Neutrophil (primary cell): ENCODE results near the gene PGK1.
A peak's percentile ranks its signal among the peaks of the same experiment; 100 is the strongest.

Experiments
- H3K27ac ChIP-seq: fragments of 200-600 bp; sonication (generic); 2 replicates; pipeline ENCODE4 v1.5.1; 2016; ENCODE audit warnings: mild to moderate bottlenecking, moderate library complexity
- H3K27me3 ChIP-seq: fragments of 200-600 bp; sonication (generic); 2 replicates; pipeline ENCODE4 v1.6.0; 2016; ENCODE audit warnings: mild to moderate bottlenecking
- H3K36me3 ChIP-seq: fragments of 200-600 bp; sonication (generic); 2 replicates; pipeline ENCODE4 v1.5.1; 2017
- H3K4me1 ChIP-seq, 2 experiments: fragments of 200-600 bp in 1 of 2; sonication (generic) in 1 of 2; 1 replicate in 1 of 2; 2 replicates in 1 of 2; pipeline versions ENCODE4 v1.5.1 to v1.6.1; 2013 to 2016; ENCODE audit warnings: low read depth in 1 of 2, low read length in 1 of 2, mild to moderate bottlenecking in 1 of 2, moderate library complexity in 1 of 2; ENCODE audit not compliant: control insufficient read depth in 1 of 2, insufficient read depth in 1 of 2
- H3K4me3 ChIP-seq, 2 experiments: fragments of 200-600 bp in 1 of 2; sonication (generic) in 1 of 2; 1 replicate in 1 of 2; 2 replicates in 1 of 2; pipeline ENCODE4 v1.5.1; 2013 to 2016; ENCODE audit warnings: low read depth in 1 of 2, low read length in 1 of 2, mild to moderate bottlenecking in 1 of 2, moderate library complexity in 1 of 2
- H3K9me3 ChIP-seq: fragments of 200-600 bp; sonication (generic); 2 replicates; pipeline ENCODE4 v1.5.1; 2016
- TF ChIP-seq, protein P1 (sequence below): fragments of 200-600 bp; sonication (generic); IDR thresholded peaks from 2 replicates; pipeline ENCODE4 v1.5.1; 2016; ENCODE audit warnings: antibody characterized with exemption

Gene PGK1

GRCh38 chrX:78098108-78098507, 5.9 kb upstream of the PGK1 start:
- H3K9me3 ChIP-seq: no peaks in the 10 kb centered on the region
- peaks cover 2 to 3% of the 10 kb centered on the region in 2 experiments for H3K4me1 ChIP-seq
- no peak overlapping the region for H3K27ac ChIP-seq
- no peaks in the 10 kb centered on the region for H3K36me3 ChIP-seq
- no peaks in the 10 kb centered on the region for H3K27me3 ChIP-seq
- TF ChIP-seq, protein P1, sequence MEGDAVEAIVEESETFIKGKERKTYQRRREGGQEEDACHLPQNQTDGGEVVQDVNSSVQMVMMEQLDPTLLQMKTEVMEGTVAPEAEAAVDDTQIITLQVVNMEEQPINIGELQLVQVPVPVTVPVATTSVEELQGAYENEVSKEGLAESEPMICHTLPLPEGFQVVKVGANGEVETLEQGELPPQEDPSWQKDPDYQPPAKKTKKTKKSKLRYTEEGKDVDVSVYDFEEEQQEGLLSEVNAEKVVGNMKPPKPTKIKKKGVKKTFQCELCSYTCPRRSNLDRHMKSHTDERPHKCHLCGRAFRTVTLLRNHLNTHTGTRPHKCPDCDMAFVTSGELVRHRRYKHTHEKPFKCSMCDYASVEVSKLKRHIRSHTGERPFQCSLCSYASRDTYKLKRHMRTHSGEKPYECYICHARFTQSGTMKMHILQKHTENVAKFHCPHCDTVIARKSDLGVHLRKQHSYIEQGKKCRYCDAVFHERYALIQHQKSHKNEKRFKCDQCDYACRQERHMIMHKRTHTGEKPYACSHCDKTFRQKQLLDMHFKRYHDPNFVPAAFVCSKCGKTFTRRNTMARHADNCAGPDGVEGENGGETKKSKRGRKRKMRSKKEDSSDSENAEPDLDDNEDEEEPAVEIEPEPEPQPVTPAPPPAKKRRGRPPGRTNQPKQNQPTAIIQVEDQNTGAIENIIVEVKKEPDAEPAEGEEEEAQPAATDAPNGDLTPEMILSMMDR: no peak
- H3K4me3 ChIP-seq: no peak overlapping the region

DNA sequence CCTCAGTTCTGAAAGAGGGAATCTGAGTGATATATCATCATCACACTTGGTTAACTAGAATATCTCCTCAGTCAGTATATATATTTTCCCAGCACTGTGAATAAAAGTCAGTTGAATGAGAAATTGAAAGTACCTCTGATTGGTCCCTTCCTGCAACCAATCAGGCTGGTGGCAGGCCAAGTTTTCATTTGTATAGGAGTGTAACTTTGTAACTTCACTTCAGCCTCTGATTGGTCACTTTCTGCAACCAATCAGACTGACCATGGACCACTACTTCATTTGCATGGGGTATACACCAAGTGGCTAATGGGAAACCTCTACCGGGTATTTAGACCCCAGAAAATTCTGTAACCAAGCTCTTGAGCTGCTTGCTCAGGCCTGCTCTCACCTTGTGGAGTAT, 2.0 kb upstream of the PGK1 start:
- Histone ChIP-seq H3K4me1 (peaks cover 25 to 27% of the 10 kb centered on the region in 2 experiments), H3K36me3 (no peaks in the 10 kb centered on the region), H3K9me3 (no peaks in the 10 kb centered on the region), H3K27me3 (no peaks in the 10 kb centered on the region), H3K27ac (peak overlapping the region; percentile 97), H3K4me3 (no peak overlapping the region)
- TF ChIP-seq, protein P1: no peak

DNA sequence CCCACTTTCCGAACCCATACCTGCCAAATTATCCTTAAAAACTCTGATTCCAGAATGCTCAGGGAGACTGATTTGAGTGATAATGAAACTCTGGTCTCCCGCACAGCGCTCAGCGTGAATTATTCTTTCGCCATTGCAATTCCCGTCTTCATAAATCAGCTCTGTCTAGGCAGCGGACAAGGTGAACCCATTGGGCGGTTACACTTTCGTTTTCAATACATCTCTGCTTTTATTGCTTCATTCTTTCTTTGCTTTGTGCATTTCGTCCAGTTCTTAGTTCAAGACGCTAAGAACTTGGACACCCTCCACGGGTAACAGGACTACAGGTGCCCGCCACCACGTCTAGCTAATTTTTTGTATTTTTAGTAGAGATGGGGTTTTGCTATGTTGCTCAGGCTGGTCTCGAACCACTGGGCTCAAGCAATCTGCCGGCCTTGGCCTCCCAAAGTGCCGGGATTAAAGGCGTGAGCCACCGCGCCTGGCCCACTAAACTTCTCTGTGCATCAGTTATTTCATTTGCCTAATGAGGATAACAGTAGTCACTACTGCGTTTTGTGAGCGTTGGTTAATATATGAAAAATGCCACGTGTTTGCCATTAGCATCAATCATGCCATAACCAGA, 936 bp upstream of the PGK1 start:
- Histone ChIP-seq H3K27me3 (no peaks in the 10 kb centered on the region), H3K27ac (peak overlapping the region; percentile 97), H3K9me3 (no peaks in the 10 kb centered on the region), H3K4me1 (peaks cover 35 to 38% of the 10 kb centered on the region in 2 experiments), H3K36me3 (no peaks in the 10 kb centered on the region), H3K4me3 (peak overlapping the region; percentile 74 to 98)
- TF ChIP-seq, protein P1: no peak

DNA sequence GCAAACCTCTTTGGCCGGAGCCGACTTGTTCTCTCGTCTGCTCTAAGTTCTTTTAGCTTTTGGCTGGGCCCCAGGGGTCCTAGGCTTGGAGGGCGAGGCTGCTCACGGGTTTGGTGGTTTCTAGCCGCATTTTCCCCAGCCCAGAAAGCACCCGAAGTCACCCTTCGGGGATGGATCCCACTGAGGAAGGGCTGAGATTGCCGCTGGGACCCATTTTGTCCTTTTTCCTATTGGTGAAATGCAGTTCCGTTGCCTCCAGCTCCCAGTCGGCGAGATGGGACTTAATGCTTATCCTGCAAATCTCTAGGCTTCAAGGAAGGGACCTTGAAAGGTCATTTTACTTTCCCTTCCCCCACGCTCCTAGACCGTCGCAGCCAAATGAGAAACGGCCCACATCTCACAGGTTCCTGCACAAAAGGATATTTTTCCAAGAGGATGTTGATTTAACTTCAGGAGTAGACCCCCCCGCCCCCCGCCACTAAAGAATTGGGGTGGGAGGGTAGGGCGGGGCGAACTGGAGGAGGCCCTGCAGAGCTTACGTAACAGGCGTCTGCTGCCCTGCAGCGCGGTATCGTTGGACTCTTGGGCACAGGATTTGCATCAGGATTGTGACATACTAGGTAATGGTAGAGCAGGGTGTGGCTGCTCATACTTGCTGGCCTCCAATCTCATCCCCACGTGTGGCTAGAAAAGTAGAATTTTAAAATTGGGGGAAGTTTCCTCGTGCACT, 564 bp downstream of the PGK1 start:
- Histone ChIP-seq H3K27me3 (no peaks in the 10 kb centered on the region), H3K4me3 (peak overlapping the region; percentile 74 to 98), H3K27ac (peak overlapping the region; percentile 97), H3K36me3 (no peaks in the 10 kb centered on the region), H3K4me1 (peaks cover 50% of the 10 kb centered on the region in 2 experiments), H3K9me3 (no peaks in the 10 kb centered on the region)
- TF ChIP-seq, protein P1: no peak

DNA sequence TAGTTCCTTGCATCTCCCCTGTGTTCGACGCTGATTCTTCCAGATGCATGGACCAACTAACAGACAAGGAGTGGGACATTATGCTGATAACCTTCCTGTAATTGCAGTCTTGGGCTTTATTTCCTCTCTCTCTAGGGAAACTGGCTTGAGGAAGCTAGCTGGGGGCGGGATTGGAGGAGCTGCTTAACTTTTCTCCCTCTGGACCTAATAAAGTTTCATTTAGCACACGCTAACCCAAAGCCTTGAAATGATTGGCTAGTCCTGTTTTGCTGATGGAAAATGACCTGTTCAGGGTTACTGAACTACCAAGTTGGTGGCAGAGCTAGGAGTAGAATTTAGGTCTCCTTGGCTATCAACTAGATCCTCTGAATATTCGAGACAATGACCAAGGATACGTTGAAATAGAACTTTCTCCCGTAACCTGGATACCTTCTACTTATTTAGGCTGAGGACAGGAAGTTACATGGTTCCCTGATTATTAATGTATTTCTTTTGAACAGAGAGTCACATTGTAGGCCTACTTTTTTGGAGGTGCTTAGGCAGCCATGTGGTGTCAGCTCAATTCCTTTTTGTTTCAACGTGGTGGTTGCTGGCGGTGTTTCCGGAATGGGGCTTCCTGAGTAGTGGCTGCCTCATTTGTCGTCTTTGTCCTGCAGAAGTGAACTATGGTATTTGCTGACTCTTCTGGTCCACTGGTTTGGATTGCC, 2.0 kb downstream of the PGK1 start:
- Histone ChIP-seq H3K4me1 (peaks cover 50 to 51% of the 10 kb centered on the region in 2 experiments), H3K27ac (peak overlapping the region; percentile 97), H3K9me3 (no peaks in the 10 kb centered on the region), H3K4me3 (peak overlapping the region; percentile 74 to 98), H3K27me3 (no peaks in the 10 kb centered on the region), H3K36me3 (peaks cover 11% of the 10 kb centered on the region)
- TF ChIP-seq, protein P1: no peak
